Bronchial epithelial cell (primary cell): Measurements from ENCODE around the gene PDLIM7. TPM values are rescaled to one million over a fixed set of nuclear protein-coding genes. Genes with fewer than 3 reads are reported as not detected.

Experiments
- DNase-seq: peaks from one replicate; pipeline ENCODE4 v3.0.0-alpha.2; 2010; ENCODE audit warnings: low read depth
- FAIRE-seq: peaks from 2 replicates; lab custom pipeline; 2011; peaks lifted over from hg19 to GRCh38; lab: Jason Lieb, UNC
- H3K27me3 ChIP-seq: 2 replicates; pipeline ENCODE4 v1.5.1; 2011; ENCODE audit warnings: low read length; ENCODE audit not compliant: control insufficient read depth, insufficient read depth
- H3K36me3 ChIP-seq: 2 replicates; pipeline ENCODE4 v1.5.1; 2011; ENCODE audit warnings: low read length; ENCODE audit not compliant: control insufficient read depth, insufficient read depth
- H3K4me3 ChIP-seq: 2 replicates; pipeline ENCODE4 v1.5.1; 2011; ENCODE audit warnings: mild to moderate bottlenecking, low read depth, low read length, control low read depth
- CTCF ChIP-seq: IDR thresholded peaks from 2 replicates; pipeline ENCODE4 v1.5.1; 2011; ENCODE audit warnings: mild to moderate bottlenecking, moderate library complexity, low read length, control low read depth, inconsistent platforms; ENCODE audit not compliant: insufficient read depth, severe bottlenecking
- total RNA-seq: library from RNA; depleted of rRNA; stranded (reverse); fragments of >200 nt; gene quantifications from 2 replicates; pipeline ENCODE4 v1.2.1, GENCODE V29; 2014

PDLIM7 gene
- total RNA-seq, 1 donor from 2014 or later: 19.5 TPM

GRCh38 chr5:177444106-177445051 is 53.0 kb downstream of the PDLIM7 start:
- Histone ChIP-seq H3K4me3 (no peak overlapping the region), H3K27me3 (no peaks in the 10 kb centered on the region), H3K36me3 (no peaks in the 10 kb centered on the region)
- FAIRE-seq (peak; percentile 72), DNase-seq (no peak)
- no peak for TF ChIP-seq CTCF

- H3K4me3 ChIP-seq: no peak overlapping the region
- H3K36me3 ChIP-seq: no peaks in the 10 kb centered on the region
- TF ChIP-seq CTCF: no peak
- H3K27me3 ChIP-seq: no peaks in the 10 kb centered on the region
- DNase-seq (no peak), FAIRE-seq (no peak)
Observed at GRCh38 chr5:177443144-177443983, 54.0 kb downstream of the PDLIM7 start.

- no peaks in the 10 kb centered on the region for H3K27me3 ChIP-seq
- DNase-seq (no peak), FAIRE-seq (no peak)
- no peak overlapping the region for H3K4me3 ChIP-seq
- TF ChIP-seq CTCF: no peak
- peaks cover 1% of the 10 kb centered on the region for H3K36me3 ChIP-seq
Observed at GRCh38 chr5:177442066-177442826, 55.2 kb downstream of the PDLIM7 start.

GRCh38 chr5:177440990-177441780 is 56.2 kb downstream of the PDLIM7 start:
- no peak for FAIRE-seq

More at GRCh38 chr5:177440990-177441780, 56.2 kb downstream of the PDLIM7 start:
- no peak for DNase-seq
- H3K4me3 ChIP-seq: no peak overlapping the region
- H3K36me3 ChIP-seq: peaks cover 2% of the 10 kb centered on the region
- no peaks in the 10 kb centered on the region for H3K27me3 ChIP-seq
- no peak for TF ChIP-seq CTCF
